HG03066 (cell line): ENCODE data around the gene ARF1.

Source experiments
- ATAC-seq: cut with Tn5 transposase; IDR thresholded peaks from one replicate; pipeline ENCODE4 v1.9.1; 2021; ENCODE audit warnings: low read depth; ENCODE audit not compliant: unreplicated experiment

Gene ARF1

DNA sequence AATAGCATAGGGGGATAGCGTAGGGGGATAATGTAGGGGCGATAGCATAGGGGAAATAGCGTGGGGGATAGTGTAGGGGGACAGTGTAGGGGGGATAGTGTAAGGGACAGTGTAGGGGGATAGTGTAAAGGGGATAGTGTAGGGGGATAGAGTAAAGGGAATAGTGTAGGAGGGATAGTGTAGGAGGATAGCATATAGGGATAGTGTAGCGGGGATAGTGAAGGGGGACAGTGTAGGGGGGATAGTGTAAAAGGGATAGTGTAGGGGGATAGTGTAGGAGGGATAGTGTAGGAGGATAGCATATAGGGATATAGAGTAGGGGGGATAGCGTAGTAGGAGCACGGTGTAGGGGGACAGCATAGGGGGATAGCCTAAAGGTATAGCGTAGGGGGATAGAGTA is 14.1 kb upstream of the ARF1 start:
- ATAC-seq: no peak

DNA sequence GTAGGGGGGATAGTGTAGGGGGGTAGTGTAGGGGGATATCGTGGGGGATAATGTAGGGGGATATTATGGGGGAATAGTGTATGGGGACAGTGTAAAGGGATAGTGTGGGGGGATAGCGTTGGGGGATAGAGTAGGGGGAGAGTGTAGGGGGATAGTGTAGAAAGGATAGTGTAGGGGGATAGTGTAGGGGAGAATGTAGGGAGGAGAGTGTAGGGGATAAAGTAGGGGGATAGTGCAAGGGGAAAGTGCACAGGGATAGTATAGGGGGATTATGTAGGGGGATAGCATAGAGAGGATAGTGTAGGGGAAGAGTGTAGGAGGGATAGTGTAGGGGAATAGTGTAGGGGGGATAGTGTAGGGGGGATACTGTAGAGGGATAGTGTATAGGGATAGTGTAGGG is 12.3 kb upstream of the ARF1 start:
- no peak for ATAC-seq

DNA sequence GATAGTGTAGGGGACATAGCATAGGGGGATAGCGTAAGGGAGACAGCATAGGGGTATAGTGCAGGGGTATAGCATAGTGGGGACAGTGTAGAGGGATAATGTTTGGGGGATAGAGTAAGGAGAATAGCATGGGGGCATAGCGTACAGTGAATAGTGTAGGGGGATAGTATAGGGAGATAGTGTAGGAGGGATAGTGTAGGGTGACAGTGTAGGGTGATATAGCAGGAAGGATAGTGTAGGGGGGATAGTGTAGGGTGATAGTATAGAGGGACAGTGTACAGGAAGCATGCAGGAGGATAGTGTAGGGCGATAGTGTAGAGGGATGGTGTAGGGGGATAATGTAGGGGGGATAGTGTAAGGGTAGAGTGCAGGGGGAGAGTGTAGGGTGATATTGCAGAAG is 11.7 kb upstream of the ARF1 start:
- ATAC-seq: no peak

DNA sequence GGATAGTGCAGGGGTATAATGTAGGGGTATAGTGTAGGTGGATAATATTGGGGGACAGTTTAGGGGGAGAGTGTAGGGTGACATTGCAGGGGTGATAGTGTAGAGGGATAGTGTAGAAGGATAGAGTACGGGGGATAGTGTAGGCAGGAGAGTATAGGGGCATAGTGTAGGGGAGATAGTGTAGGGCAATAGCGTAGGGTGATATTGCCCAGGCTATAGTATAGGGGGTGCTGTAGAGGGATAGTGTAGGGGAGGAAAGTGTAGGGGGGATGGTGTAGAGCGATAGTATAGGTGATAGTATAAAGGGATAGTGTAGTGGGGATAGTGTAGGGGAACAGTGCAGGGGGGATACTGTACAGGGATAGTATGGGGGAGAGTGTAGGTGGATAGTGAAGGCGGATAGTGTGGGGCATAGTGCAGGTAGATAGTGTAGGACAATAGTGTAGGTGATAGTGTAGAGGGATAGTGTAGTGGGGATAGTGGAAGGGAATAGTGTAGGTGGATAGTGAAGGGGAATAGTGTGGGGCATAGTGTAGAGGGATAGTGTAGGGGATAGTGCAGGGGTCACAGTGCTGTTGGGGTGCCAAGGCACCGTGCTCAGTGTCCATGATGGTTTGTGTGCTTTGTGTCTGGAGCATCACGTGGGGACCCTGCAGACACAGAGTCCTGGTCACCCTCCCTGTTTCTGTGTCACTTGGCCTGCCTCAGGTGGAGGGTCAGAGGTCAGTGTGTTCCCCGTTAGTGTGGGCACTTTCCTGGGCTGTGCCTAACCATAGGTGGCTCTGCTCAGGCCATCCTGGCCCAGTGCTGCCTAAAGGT is 10.5 kb upstream of the ARF1 start:
- no peak for ATAC-seq

DNA sequence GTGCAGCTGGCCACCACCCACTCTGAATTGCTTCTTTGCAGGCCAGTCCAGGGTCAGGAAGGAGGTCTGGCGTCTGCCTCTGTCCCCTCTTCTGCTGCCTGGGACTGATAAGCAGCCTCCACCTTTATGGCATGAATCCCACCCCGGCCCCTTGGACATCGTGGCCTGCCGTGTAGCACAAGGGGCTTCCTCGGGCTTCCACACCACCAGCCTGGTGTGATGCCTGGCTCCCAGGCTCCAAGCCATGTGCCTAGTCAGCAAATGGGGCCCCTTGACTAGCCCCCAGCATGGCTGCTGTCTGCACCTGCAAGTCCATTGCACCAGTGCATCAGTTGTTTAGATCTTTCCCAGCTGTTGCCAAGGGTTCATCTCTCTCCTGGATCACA is 9.9 kb upstream of the ARF1 start:
- ATAC-seq: no peak

DNA sequence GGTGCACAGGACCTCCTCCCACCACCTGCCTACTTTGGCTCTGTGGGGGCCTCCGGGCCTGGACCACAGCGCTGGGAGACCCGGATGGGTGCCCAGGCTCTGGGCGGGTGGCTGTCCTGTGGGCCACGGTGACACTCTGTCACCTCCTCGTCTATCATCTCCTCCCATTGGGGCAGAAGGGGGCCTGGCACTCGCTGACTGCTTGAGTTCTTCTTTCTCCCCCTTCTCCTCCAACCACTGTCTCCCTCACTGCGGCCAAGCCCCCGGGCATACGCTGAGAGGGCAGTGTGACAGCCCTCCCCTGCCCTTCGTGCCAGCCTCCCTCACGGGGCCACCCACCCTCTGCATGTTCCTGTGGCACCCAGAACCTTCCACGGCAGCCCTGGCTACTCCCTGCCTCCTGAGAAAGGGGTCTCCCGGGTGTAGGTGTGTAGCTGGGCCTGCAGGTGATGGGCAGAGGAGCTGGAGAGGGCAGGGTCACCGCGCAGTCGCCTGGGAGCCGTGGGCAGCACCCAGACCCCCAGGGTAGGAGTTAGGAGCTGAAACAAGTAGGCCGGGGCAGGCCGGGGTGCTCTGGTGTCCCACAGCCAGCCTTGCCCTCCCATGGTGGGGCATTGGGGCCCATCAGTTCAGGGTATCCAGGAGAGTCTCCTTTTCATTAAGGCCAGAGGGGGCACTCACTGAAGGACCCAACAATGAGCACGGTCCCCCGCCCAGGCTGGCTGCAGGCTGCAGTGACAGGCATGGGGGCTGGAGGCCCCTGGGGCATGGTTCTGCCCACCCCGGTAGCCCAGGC is 9.2 kb upstream of the ARF1 start:
- ATAC-seq: no peak

DNA sequence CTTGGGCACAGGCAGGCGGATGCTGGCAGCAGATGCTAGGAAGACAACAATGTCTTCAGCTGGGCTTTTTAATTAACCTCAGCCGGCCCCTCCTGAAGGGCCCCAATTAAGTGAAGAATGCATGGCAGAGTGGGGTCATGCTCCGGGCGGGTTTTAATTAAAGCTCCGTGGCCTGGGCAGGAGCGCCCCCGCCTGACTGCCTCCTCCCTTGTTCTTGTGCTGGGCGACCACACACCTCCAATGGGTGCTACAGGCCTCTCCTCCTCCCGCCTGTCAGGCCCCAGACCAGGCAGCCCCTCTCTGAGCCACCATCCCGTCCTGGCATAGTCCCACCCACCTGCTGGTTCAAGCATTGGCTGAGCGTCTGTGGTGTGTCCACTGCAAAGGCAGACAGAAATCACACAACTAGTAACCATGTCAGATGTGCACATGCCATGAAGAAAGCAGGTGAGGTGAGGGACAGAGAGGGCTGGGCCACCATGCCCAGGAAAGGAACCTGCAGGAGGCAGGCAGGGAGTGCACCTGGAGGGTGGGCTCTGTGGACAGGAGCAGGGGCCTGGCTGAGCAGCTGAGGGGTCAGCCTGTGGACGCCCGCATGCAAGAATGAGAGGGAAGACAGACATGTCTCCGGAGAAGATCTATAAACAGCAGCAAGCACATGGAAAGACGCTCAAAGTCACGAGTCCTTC is 8.5 kb upstream of the ARF1 start:
- ATAC-seq: no peak

DNA sequence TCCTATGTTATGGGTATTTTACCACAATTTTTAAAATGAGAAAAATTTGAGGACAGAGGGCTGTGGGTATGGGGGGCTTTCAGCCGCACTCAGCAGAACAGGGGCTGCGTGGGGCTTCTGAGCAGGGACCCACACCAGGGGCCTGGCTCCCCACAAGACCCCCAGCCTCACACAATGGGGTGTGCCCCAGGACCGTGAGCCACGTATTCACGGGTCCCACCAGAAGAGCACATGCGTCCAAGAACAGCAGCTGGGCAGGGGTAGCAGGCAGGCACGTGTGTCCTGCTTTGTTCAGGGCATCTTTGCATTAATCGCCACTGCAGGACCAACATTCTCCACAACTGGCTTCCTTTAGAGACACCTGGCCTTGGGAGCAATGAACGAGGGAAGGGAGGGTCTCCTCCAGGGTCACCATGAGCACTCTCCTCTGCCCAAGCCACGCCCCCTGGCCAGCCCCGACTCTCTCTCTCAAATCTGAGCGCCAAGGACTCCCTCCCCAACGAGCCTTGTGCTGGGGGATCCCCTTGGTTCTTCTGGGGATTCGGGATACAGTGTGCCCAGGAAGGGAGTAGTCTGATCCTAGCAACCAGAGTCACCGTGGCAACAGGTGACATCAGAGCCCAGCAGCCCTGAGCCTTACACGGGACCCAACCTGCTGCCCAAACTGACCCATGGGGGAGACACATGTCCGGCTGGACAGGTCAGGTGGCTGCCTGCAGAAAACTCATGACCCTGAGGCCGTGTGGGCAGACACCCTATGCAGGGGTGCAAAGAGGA is 7.4 kb upstream of the ARF1 start:
- no peak for ATAC-seq

DNA sequence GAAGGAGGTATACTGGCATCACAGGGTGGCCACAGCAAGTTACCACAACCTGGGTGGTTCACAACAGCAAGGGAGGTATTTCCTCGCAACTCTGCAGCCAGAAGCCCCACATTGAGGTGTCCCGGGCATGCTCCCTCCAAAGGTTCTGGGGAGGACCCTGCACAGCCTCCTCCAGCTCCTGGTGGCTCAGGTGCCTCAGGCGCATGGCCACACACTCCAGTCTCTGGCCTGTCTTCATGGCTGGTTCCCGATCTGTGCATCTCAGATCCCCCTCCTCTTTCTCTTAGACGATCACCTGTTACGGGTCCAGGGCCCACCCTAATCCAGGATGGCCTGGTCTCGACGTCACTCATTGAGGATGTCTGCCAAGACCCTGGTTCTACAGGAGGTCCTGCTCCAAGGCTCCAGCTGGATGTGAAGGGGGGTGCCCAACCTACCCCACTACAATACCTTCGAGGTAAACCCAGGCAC is 6.7 kb upstream of the ARF1 start:
- ATAC-seq: no peak

DNA sequence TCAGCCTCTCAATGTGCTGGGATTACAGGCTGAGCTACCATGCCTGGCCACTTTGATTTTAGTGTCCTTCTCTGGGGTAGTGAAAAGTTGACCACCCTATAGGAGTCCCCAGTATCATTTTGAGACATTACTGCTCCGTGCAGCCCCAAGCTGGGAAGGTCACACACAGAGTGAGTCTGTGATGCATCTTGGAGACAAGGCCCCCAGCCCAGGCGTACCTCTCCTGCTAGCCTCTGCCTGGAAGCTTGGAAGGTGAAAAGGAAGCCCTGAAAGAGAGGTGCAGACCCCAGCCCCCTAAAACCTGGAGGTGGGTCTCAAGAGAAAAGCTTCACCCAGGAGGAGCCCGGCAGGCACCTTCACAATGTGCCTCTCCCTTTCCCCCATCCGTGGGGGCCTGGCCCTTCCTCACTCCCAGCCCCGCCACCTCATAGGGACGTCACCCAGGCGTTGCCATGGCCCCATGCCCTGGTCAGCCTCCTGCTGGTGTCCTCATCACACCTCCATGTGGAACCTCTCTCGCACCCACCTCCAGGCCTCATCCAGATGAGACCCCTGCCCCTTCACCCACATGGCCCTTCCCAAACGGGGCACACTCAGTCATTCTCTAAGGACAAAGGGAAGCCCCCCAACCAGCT is 5.6 kb upstream of the ARF1 start:
- no peak for ATAC-seq

DNA sequence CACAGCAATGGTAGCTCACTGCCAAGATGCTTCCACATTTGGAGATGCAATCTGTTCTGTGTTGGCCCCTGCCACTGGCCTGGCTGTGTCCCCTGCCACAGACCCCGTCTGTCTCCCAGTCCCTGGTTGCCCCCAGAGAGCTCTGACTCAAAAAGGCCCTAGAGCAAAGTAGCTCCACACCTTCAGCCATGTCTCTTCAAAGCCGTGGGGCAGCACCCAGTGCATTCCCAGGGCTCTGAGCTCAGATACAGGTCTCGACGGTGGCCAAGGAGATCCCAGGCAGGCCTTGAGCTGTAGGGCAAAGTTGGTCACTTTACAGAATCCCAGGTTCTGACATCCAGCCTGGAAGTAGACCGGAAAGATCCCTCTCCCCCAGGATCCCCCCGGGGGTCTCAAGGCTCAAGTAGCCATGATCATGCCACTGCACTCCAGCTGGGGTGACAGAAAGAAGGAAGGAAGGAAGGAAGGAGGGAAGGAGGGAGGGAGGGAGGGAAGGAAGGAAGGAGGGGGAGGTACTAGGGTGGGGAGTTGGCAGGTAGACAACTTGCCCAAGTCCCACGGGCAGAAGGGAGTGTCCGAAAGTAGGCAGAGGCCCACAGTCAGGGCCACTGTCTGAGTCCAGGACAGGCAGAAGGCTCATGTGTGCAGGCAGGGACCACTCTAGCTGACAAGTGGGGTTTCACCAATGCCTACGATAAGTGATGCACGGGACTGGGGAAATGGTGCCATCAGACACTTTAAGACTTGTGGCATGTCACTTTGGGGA is 4.8 kb upstream of the ARF1 start:
- no peak for ATAC-seq

DNA sequence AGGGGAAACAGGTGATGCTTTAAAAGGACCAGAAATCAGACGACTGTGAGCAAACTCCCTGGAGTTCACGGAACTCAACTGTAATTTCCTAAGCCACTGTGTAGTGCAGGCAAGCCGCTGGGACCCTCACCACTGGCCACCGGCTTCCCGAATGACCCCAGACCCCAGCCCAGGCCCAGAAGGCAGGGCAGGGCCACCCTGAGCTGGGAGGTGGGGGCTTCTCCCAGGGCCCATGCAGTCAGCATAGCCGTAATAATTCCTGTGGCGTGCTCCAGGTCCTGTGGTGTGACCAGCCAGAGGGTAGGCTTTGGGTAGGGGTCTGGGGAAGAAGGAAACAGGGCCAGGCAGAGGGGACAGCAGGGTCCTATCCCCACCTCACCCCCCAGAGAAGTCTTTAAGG is 3.5 kb upstream of the ARF1 start:
- ATAC-seq: no peak

DNA sequence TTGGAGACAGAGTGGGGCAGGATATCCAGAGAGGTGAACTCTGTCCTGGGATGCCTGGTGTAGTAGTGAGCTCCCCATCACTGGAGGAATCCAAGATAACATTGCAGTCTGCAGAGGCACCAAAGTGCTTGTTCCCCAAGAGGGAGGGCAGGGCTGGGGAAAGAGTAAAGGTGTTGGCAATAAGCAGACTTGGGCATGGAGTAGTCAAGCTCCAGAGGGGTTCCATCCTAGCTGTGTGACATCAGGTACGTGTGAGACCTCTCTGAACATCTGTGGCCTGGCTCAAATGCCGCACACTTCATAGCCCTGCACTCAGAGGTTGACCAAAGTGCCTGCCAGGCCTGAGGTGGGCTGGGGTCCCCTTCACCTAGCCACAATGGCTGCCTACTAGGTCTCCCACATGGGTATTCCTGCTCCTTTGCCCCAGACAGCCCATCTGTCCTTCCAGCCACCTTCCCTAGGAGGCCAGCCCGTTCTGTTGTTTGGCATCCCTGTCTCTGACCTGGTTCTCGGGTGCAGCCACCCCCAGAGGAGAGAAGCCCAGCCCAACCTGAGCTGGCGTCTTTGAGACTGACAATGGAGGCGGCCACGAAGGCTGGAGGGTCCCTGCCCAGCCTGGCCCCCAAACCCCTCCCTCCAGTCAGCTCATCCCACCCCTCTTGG is 2.8 kb upstream of the ARF1 start:
- ATAC-seq: no peak

DNA sequence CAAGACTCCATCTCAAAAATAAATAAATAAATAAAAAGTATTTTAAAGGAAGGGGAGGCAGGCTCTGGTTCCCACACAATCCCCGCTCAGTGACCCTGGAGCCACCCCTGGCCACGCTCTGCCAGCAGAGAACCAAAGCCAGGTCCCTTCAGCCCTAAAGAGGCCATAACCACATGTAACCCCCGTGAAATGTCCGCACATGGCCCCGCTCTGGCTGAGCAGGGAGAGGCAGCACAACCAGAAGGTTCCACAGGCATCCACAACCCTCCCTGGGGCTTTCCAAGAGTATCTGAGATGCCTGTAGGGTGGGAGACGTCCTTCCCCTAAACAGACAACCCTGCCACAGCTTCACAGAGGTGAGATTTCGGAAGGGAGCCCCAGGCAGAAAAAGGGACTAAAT is 1.4 kb upstream of the ARF1 start:
- no peak for ATAC-seq

DNA sequence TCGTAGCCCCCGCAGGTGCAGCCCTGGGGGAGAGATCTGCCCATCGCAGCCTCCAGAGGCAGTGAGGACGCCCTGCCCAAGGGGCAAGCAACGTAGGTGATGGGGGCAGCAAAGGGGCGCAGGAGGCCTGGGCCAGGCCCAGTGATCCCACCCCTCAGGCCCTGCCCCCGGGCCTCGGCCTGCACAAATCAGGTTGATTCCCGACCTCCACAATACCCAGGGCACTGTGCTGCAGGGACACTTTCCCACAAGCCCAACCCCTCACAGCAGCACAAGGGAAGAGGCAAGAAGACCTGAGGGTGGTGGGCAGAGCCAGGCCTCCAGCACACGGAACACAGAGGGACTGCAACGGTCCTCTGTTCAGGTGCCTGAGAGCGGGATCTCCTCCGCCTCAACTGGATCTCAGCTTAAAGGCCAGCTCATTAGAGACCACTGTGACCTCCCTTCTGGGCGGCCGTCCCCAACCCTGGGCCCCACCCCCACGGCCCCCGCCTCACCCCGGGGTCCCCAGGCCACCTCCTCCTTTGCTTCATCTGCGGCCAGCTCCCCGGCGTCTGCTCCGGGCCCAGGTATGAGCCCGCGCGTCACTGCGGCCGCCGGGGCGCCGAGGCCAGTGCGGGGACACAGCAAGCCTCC is 812 bp upstream of the ARF1 start:
- peak; percentile 24 for ATAC-seq

DNA sequence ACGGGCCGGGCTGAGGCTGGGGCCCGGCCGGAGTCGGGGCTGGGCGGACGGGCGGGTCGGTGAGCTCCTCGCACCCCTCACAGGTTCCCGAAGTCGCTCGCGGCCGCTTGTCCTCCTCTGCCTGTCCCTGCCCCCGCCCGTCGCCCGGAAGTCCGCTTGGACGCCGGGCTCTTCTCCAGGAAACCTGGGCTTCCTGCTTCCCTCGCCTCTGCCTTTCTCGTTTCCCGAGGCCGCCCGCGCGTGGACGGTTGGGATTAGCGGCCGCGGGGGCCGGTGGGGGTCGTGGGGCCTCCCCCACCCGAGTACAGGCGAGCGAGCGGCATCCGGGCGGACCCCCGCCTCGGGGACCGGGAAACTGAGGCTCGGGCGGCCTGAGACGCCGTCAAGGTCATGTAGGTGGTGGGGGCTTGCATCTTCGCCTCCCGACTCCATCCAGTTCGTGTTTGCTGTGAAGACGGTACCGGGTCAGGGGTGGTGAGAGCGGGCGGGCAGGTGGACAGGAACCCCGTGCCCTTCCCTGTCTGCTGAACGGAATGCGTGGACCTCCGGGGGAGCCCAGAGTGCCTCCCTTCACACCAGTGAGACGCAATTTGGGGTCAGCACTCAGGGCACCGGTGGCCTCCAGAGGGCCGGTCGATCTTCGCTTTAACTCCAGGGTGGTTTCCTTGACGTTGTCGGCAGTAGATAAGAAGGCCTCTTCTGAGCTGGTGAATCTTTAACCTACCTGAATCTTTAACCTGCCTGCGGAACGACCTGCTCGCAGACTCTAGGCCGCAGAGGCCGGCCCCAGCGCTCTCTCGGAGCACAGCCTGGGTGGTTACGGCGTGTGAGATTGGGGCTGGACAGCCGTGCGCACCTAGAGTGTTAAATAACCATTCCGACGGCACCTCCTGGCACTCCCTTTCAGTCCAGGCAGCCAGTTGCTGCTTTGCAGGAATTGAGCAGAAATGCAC is 686 bp downstream of the ARF1 start:
- peak; percentile 18 for ATAC-seq

DNA sequence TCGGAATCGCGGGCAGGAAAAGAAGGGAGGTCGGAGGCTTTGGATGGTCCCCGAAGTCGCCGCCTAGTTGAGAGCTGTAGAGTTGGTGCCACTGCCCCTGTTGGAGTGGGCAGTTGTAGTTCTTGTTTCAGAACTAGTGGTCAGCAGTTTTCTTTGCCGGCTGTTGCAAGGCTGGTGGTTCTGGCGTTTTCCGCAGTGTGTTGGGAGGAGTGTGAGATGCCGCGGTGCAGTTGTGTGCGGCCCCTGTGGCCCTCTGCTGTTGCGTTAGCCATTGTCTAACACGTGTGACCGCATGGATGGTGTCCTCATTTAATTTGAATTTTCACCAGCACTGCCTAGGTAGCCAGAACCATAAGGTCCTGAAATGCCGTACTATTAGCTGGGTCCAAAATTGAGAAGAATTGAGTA is 1.4 kb downstream of the ARF1 start:
- no peak for ATAC-seq
